GM18502 (cell line): ENCODE data around the gene DOCK7.
A peak's percentile ranks its signal among the peaks of the same experiment; 100 is the strongest.
"Not testable (repeated sequence)": the region's sequence is repeated elsewhere in the genome, so short reads cannot be mapped to it uniquely, and the experiment has no call there.

Source experiments
- ATAC-seq: cut with Tn5 transposase; IDR thresholded peaks from one replicate; pipeline ENCODE4 v1.9.1; 2021; ENCODE audit warnings: mild to moderate bottlenecking; ENCODE audit not compliant: unreplicated experiment, poor library complexity

Gene DOCK7

GRCh38 chr1:62687903-62688686, at the start of gene DOCK7:
Gene DOCK7, minus strand, starts transcription at chr1:62688386. Its CDS starts 122 bp downstream, at chr1:62688264.
- ATAC-seq, result peak; percentile 79

- no peak for ATAC-seq
These were observed 47.4 kb upstream of the DOCK7 start for GRCh38 chr1:62735491-62736171.

GRCh38 chr1:62732331-62732730, 44.1 kb upstream of the DOCK7 start:
- no peak for ATAC-seq

- no peak for ATAC-seq
These were observed 40.8 kb upstream of the DOCK7 start for GRCh38 chr1:62728963-62729362.

- ATAC-seq, result no peak
These were observed 39.6 kb upstream of the DOCK7 start for GRCh38 chr1:62727656-62728407.

GRCh38 chr1:62726011-62726442, 37.8 kb upstream of the DOCK7 start:
- ATAC-seq, result no peak

GRCh38 chr1:62725255-62725654, 37.1 kb upstream of the DOCK7 start:
- no peak for ATAC-seq

- no peak for ATAC-seq
These were observed 36.2 kb upstream of the DOCK7 start for GRCh38 chr1:62724430-62724829.

GRCh38 chr1:62723883-62724282, 35.7 kb upstream of the DOCK7 start:
- ATAC-seq, result no peak

GRCh38 chr1:62722796-62723195, 34.6 kb upstream of the DOCK7 start:
- peak; percentile 86 for ATAC-seq

- ATAC-seq, result no peak
These were observed 32.9 kb upstream of the DOCK7 start for GRCh38 chr1:62720946-62721554.

GRCh38 chr1:62718400-62718799, 30.2 kb upstream of the DOCK7 start:
- ATAC-seq, result not testable (repeated sequence)

- ATAC-seq, result no peak
These were observed 29.3 kb upstream of the DOCK7 start for GRCh38 chr1:62717483-62717882.

- ATAC-seq, result no peak
These were observed 28.2 kb upstream of the DOCK7 start for GRCh38 chr1:62716397-62716796.

- no peak for ATAC-seq
These were observed 24.4 kb upstream of the DOCK7 start for GRCh38 chr1:62712336-62713243.

- ATAC-seq, result no peak
These were observed 19.5 kb upstream of the DOCK7 start for GRCh38 chr1:62707744-62708120.

GRCh38 chr1:62706985-62707743, 19.0 kb upstream of the DOCK7 start:
- no peak for ATAC-seq

- not testable (repeated sequence) for ATAC-seq
These were observed 10.0 kb upstream of the DOCK7 start for GRCh38 chr1:62698161-62698560.

- not testable (repeated sequence) for ATAC-seq
These were observed 6.3 kb upstream of the DOCK7 start for GRCh38 chr1:62694479-62694878.
